Measurements from ENCODE around the gene YPEL3.

The YPEL3 gene

GRCh38 chr16:30088832-30089624 lies 7.0 kb downstream of the YPEL3 start:
- DNase-seq = no peak

DNA sequence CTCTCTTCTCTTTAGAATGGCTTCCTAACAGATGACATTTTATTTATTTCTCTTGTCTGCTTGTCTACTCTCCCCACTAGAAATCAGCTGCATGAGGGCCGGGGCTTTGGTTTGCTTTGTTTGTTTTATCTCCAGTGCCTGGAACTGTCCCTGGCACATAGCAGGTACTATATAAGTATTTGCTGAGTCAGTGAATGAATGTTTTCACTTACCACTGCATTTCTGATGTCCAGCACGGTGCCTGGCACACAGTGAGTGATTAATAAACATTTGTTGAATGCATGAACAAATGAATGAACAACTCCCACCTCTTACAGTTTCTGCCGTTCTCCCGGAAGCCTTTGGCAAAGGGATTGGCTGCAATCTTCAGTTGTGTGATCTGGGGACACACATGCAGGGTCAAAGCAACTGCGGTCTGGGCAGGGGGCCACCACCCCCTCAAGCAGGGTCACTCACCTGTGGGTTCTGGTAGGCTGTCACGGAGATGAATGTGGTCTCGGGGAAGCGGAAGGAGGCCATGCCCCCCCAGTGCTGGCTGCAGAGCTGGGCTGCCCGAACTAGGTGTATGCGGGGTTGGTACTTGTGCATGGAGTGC lies 7.7 kb downstream of the YPEL3 start:
- no peak for DNase-seq

DNA sequence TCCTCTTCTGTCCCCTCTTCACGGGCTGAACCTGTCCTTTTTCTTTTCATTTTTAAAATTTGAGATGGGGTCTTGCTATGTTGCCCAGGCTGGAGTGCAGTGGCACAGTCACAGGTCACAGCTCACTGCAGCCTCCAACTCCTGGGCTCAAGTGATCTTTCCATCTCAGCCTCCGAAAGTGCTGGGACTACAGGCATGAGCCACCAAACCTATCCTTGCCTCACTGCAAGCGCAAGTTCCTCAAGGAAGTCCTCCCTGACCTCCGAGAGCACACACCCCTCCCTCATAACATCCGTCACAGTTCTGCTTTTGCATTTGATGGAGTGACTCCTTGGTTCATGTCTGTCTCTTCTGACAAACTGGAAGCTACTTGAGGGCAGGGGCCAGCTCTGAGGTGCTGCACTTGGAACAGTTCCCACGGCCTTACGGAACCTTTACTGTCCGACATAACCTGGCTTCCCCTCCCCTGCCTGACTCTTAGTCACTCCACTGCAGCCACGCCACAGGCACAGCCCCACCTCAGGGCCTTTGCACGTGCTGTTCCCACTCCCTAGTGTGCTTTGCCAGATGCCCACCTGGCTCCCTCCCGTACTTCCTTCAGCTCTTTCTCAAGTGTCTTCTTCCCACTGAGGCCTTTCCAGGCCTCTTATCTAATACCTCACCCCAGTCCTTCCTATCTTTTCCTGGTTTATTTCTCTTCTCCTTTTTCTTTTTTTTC lies 8.7 kb downstream of the YPEL3 start:
- no peak for DNase-seq

DNA sequence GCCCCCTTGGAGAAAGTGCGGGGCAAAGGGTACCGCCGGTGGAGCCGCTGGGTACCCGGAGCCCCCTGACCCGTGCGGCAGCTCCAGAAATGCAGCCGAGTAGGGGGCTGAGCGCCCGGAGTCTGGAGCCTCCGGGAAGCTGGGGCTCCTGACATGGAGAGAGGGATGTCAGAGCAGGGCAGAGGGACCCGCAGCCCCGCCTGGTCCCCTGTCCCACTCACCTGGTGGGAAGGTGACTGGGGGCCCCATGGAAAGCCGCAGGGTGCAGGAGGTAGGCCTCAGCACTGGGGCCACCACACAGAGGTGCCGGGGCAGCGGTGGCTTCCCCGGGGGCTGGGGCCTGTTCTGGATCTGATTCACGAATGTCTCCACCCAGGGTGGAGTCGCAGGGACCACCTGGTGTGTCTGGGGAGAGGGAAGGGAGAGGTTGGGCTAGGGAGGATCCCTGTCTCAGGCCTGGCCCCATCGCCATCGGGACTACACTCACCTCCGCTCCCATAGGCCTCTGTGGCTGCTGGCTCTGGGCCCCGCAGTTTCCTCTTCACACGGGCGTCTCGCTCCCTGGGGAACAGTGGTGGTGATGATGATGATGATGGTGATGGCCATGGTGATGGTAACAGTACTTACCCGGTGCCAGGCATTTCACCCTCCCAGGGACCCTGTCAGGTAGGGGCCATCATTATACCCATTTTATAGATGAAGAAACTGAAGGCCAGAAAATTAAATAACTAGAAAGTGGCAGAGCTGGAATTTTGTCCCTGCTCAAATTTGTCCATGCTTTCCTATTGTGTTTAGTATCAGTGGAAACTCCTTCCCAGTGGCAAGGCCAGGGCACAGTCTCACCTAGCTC lies 9.5 kb downstream of the YPEL3 start:
- DNase-seq = no peak

GRCh38 chr16:30085820-30086219 lies 10.2 kb downstream of the YPEL3 start:
- DNase-seq = no peak

- no peak for DNase-seq
Observed at GRCh38 chr16:30085247-30085646, 10.8 kb downstream of the YPEL3 start.

DNA sequence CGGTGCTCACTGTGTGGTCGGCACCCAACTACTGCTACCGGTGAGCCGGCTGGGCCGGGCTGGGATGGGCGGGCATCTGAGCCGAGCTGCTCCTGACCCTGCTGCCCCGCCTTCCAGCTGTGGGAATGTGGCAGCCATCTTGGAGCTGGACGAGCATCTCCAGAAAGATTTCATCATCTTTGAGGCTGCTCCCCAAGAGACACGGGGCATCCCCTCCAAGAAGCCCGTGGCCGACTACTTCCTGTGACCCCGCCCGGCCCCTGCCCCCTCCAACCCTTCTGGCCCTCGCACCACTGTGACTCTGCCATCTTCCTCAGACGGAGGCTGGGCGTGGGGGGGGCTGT lies 11.2 kb downstream of the YPEL3 start:
- no peak for DNase-seq

DNA sequence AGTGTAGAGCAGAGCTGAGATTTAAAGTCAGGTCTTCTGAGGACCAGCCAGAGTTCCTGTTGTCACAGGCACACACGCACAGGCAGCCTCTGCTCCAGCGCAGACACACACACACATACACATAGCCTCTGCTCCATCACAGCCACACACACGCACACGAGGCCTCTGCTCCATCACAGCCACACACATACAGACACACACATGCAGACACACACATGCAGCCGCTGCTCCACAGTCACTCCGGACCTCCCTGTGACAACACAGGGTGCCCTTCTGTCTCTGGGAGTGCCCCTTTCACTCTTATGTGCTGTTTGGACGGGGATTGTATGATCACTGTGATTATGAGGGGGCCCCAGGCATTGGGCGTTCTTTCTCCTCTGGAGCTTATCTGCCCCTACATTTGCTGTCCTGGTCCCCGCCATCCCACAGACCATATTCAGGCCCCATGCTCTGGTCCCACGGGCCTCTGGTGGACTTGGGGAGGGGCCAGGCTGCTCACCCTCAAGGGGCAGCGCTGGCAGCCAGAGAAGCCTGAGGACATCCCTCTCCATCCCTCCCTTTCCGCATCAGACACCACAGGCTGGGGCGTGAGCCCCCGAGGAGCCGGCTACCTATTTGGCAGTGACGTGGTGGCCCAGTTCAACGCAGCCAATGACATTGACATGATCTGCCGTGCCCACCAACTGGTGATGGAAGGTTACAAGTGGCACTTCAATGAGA lies 11.8 kb downstream of the YPEL3 start:
- no peak for DNase-seq

DNA sequence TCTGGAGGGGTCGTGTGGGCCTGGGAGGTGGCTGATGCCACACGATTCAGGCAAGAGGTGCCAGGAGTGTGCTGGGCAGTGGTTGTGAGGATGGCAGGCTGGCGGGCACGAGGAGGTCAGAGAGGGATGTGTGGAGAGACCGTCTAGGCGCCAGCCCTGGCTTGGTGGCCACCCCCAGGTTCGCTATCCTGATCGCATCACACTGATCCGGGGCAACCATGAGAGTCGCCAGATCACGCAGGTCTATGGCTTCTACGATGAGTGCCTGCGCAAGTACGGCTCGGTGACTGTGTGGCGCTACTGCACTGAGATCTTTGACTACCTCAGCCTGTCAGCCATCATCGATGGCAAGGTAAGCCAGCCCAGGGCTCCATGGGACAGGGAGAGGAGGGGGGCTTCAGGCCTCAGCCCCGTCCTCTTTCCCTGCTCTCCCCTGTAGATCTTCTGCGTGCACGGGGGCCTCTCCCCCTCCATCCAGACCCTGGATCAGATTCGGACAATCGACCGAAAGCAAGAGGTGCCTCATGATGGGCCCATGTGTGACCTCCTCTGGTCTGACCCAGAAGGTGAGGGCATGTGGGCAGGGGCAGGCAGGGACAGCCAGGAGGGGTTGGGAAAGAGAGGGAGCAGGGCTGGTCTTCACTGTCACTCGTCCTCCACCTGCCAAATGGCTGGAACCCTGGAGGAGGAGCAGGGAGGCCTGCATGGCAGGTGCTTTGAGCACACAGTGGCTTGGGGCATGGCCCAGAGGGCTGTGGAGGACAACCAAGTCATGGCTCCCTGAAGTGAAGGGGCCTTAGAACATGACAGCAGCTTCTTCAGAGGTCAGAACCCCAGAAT lies 12.6 kb downstream of the YPEL3 start:
- DNase-seq = no peak

DNA sequence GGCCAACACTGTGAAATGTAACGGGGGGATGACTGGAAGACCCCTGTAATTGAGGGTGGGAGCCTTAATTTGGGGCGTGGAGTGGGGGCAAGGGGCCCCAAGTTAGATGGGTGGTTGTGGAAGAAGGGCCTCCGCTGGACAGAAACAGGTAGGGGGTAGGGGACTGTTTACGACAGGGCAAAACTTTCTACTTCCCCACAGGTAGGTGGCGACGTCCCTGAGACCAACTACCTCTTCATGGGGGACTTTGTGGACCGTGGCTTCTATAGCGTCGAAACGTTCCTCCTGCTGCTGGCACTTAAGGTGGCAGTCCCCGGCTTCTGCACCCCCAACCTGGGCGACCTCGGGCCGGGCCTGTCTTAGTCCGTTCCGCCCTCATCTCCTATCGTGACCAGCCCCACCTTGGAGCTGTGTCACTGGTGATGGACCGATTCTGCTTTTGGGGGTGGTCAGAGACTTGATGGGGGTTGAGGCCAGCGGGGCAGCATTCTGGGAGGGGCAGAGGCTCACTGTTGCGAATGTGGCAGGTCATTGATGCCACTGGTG lies 13.4 kb downstream of the YPEL3 start:
- DNase-seq = no peak

DNA sequence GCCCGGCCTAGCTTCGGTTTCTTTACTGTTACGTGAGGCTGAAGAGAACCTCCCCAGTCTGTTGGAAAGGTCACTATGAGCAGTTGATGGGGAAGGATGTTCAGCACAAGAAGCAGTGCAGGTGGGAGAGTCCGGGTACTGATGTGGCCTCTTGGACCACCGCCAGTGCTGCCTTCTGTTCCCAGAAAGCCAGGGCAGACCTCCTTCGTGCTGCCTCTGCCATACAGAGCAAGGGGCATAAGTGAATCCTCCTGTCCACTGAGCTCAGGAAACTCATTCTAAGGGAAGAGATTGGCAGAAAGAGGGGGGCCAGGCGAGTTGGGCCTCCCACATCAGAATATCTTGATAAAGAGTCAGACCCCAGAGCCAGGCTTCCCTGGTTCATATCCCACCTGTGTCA lies 16.5 kb downstream of the YPEL3 start:
- no peak for DNase-seq

DNA sequence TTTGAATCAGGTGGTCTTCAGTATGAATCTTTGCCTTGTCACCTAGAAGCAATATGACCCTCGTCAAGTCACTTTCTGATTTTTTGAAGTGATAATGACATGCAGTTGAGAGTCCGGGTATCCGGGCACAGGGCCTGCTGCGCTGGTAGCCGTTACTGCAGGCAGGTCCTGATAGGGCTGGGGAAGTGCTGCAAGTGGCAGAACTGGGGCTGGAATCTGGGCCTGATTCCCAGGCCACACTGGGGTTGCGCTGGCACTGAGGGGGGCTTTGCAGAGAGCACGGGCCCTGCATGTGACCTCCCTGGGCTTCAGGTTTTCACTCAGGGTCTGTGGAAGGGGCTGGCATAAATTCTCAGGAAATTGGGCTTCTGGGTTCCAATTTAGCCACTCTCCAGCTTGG lies 17.3 kb downstream of the YPEL3 start:
- DNase-seq = no peak

GRCh38 chr16:30077656-30078055 lies 18.4 kb downstream of the YPEL3 start:
- no peak for DNase-seq

DNA sequence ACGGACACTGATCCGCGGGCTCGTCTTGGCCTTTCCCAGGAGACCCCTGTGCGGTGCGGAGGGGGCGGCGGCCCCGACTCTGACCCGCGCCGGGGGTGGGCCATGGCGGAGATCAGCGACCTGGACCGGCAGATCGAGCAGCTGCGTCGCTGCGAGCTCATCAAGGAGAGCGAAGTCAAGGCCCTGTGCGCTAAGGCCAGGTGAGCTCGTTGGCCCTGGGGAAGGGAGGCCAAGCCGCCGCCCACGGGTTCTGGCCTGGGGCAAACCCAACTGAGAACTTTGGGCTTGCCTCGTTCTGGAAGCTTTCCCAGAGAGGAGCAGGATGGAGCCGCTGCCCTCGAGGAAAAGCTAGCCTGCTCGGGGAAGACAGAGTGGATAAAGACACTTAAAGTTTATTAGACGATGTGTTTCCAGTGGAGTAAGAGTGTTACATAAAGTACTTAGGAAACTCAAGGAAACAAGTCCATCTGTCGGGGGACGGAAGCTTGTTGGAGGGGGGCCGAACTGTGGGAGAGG lies 19.7 kb downstream of the YPEL3 start:
- no peak for DNase-seq

GRCh38 chr16:30075503-30076275 lies 20.3 kb downstream of the YPEL3 start, which contains the start of gene PPP4C:
TSS of gene PPP4C (plus strand) at chr16:30075994. CDS start at chr16:30076378, 384 bp downstream.
- DNase-seq = peak; percentile 77 to 87 (median 80)

GRCh38 chr16:30070490-30070889 lies 25.5 kb downstream of the YPEL3 start:
- no peak for DNase-seq

DNA sequence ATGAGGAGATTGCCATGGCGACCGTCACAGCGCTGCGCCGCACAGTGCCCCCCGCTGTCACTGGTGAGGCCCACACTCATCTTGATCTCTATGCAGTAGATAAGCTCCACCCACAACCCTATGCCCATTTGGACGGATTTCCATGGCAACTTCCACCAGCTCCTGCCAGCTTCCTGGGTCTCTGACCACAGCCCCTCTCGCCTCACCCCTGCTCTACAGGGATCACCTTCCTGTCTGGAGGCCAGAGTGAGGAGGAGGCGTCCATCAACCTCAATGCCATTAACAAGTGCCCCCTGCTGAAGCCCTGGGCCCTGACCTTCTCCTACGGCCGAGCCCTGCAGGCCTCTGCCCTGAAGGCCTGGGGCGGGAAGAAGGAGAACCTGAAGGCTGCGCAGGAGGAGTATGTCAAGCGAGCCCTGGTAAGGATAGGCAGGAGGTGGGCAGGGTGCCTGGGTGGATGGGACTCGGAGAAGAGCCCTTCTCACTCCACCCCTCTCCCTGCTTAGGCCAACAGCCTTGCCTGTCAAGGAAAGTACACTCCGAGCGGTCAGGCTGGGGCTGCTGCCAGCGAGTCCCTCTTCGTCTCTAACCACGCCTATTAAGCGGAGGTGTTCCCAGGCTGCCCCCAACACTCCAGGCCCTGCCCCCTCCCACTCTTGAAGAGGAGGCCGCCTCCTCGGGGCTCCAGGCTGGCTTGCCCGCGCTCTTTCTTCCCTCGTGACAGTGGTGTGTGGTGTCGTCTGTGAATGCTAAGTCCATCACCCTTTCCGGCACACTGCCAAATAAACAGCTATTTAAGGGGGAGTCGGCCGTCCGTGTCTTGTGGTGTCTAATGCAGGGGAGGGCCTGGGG lies 26.2 kb downstream of the YPEL3 start:
- DNase-seq = no peak

DNA sequence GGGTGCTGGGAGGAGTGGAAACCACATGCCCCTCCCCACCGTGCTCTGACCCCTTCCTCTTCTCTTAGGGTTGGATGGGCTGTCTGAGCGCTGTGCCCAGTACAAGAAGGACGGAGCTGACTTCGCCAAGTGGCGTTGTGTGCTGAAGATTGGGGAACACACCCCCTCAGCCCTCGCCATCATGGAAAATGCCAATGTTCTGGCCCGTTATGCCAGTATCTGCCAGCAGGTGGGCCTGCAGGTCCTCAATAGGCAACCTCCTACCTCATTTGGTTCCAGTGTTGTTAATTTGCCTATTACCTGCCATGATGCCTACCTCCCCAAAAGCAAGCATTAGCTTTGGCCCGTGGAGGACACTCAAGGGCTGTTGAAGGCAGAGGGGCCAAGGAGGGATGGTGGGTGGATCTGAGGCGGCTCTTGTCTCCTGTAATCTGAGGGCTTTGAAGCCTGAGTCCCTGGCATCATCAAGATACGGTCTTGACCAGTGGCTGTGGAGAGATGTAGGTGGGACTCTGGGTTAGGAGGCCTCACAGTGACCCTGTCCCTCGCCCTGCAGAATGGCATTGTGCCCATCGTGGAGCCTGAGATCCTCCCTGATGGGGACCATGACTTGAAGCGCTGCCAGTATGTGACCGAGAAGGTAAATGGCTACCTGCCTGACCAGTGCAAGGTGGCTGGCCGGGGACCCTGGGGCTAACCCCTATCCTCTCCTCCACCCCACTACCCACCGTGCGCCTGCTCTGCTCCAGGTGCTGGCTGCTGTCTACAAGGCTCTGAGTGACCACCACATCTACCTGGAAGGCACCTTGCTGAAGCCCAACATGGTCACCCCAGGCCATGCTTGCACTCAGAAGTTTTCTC lies 27.0 kb downstream of the YPEL3 start:
- DNase-seq = peak in 3 of 4 experiments; percentile 9 to 20 (median 19)
